C1 segment of cervical spinal cord (tissue), 14 donors: Measurements from ENCODE around the gene RNU2-63P.
"Not testable (repeated sequence)": the region's sequence is repeated elsewhere in the genome, so short reads cannot be mapped to it uniquely, and the experiment has no call there.

Experiments
- DNase-seq, 14 donors: peaks; one replicate each; lab custom pipeline; 2025; lab: John Stamatoyannopoulos, UW

The RNU2-63P gene

DNA sequence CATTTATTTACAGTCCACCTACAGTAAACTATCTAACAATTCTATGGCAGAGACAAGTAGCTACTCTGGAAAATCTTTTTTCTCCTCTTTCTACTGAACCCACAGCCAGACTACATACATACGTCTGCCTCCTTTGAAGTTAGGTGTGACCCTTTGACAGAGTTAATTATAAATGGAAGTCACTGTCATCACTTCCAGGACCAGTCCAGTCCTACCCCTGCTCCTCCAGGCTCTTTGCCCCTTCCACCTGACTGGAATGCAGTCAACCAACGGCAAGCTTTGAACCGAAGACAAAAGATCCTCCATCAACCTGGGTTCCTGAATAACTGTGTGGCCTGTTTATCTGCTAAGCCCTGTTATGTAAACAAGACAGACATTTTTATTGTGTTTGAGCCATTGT is 35.2 kb downstream of the RNU2-63P start:
- DNase-seq: not testable (repeated sequence)

DNA sequence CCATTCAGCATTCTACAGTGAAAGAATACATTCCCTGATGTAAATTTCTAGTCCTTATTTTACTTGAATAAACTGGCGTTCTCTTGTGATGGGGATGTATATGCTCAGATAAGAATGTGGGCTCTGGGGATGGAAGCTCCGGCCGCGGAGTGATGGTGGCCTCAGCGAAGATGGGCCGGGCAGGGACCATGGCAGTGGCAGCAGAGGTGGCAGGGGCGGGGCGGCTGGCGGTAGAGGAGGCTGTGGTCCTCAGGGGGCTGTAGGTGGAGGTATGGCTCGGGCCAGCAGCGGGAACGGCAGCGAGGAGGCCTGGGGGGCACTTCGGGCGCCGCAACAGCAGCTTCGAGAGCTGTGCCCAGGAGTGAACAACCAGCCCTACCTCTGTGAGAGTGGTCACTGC is 44.0 kb downstream of the RNU2-63P start:
- not testable (repeated sequence) for DNase-seq
